Mesendoderm (in vitro differentiated cells): ENCODE data around the gene KIAA0825.

Experiments
- DNase-seq: peaks from one replicate; pipeline ENCODE4 v3.0.0; 2013
- H2AK5ac ChIP-seq: 2 replicates; pipeline ENCODE4 v1.6.1; 2013; ENCODE audit warnings: low read length, inconsistent platforms
- H2BK120ac ChIP-seq: 2 replicates; pipeline ENCODE4 v1.6.1; 2013; ENCODE audit warnings: low read depth, mild to moderate bottlenecking, low read length, moderate library complexity, mixed read lengths
- H2BK15ac ChIP-seq: replicated peaks from 2 replicates; pipeline ENCODE4 v1.6.1; 2013; ENCODE audit warnings: low read depth, mild to moderate bottlenecking, moderate library complexity
- H2BK5ac ChIP-seq: 2 replicates; pipeline ENCODE4 v1.6.1; 2013; ENCODE audit warnings: low read length, inconsistent platforms
- H3K18ac ChIP-seq: 2 replicates; pipeline ENCODE4 v1.6.1; 2013; ENCODE audit warnings: mild to moderate bottlenecking, low read length, mixed read lengths
- H3K23ac ChIP-seq: one replicate; pipeline ENCODE4 v1.6.1; 2013; ENCODE audit warnings: low read length
- H3K27ac ChIP-seq: 2 replicates; pipeline ENCODE4 v1.5.1; 2013; ENCODE audit warnings: low read depth, mild to moderate bottlenecking, inconsistent platforms, low read length, moderate library complexity
- H3K27me3 ChIP-seq: 2 replicates; pipeline ENCODE4 v1.6.1; 2013; ENCODE audit warnings: low read length, control low read depth, mild to moderate bottlenecking, inconsistent platforms; ENCODE audit not compliant: insufficient read depth, poor library complexity
- H3K36me3 ChIP-seq: 2 replicates; pipeline ENCODE4 v1.6.1; 2013; ENCODE audit warnings: low read length, inconsistent platforms; ENCODE audit not compliant: control insufficient read depth, insufficient read depth
- H3K4ac ChIP-seq: one replicate; pipeline ENCODE4 v1.6.1; 2013; ENCODE audit warnings: low read depth, mild to moderate bottlenecking, low read length, moderate library complexity
- H3K4me1 ChIP-seq: 2 replicates; pipeline ENCODE4 v1.6.1; 2013; ENCODE audit warnings: low read depth, low read length, inconsistent platforms; ENCODE audit not compliant: control insufficient read depth
- H3K4me2 ChIP-seq: 2 replicates; pipeline ENCODE4 v1.6.1; 2013; ENCODE audit warnings: low read length
- H3K4me3 ChIP-seq: 2 replicates; pipeline ENCODE4 v1.5.1; 2013; ENCODE audit warnings: mild to moderate bottlenecking, low read length
- H3K56ac ChIP-seq: one replicate; pipeline ENCODE4 v1.6.1; 2013; ENCODE audit warnings: low read length
- H3K79me1 ChIP-seq: 2 replicates; pipeline ENCODE4 v1.6.1; 2013; ENCODE audit warnings: low read length, inconsistent platforms
- H3K79me2 ChIP-seq: 2 replicates; pipeline ENCODE4 v1.6.1; 2013; ENCODE audit warnings: mild to moderate bottlenecking, low read length; ENCODE audit not compliant: control insufficient read depth, insufficient read depth
- H3K9ac ChIP-seq: 2 replicates; pipeline ENCODE4 v1.6.1; 2013; ENCODE audit warnings: low read length, inconsistent platforms
- H4K5ac ChIP-seq: one replicate; pipeline ENCODE4 v1.6.1; 2013; ENCODE audit warnings: low read length
- H4K8ac ChIP-seq: one replicate; pipeline ENCODE4 v1.6.1; 2013; ENCODE audit warnings: low read depth, mild to moderate bottlenecking, control low read depth, low read length, moderate library complexity
- WGBS: extraction: QIAGEN DNeasy Blood & Tissue Kit; methylation state at CpG from one replicate; pipeline ENCODE4 v1.1.7; 2013; ENCODE audit warnings: low lambda C conversion rate, missing lambda C conversion rate; ENCODE audit not compliant: insufficient coverage; ENCODE audit errors: extremely low coverage; 5-methylcytosine and 5-hydroxymethylcytosine counted together

KIAA0825 gene

DNA sequence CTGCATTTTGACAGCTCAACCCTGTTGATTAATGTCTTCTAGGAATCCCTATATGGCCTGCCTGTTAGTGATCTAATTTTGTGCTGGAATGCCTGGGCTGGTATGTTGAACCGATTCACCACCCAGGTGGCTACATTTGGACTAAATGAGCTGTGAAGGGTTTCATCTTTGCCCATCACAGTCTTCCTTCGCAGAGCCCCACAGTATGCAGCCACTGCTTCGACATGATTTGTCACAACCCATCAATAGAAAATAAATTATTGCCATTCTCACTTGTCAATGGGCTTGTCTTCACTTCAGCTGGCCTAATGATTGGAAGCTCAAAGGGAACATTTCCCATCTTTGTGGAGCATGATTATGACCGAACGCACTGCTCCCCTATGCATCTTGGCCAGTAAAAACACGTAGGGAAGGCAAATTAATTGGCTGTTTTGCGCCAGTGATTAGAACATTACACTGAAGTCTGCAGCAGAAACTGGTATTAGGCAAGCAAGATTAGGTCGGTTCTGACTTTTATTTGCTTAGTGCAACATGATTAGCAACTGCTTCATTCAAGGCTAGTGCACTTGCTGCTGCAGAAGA, 408.5 kb downstream of the KIAA0825 start:
- no peaks in the 10 kb centered on the region for H3K36me3 ChIP-seq
- H3K4me2 ChIP-seq = no peak overlapping the region
- no peak overlapping the region for H4K8ac ChIP-seq
- H4K5ac ChIP-seq = no peak overlapping the region
- H3K18ac ChIP-seq = no peak overlapping the region
- H2BK15ac ChIP-seq = no peak overlapping the region
- H2BK5ac ChIP-seq = no peak overlapping the region
- H3K27ac ChIP-seq = no peak overlapping the region
- H3K4me3 ChIP-seq = no peak overlapping the region
- H2AK5ac ChIP-seq = no peak overlapping the region
- no peak overlapping the region for H3K9ac ChIP-seq
- no peaks in the 10 kb centered on the region for H3K4me1 ChIP-seq
- H3K79me1 ChIP-seq = peaks cover 1% of the 10 kb centered on the region
- H3K56ac ChIP-seq = no peak overlapping the region
- no peak overlapping the region for H3K23ac ChIP-seq
- no peaks in the 10 kb centered on the region for H3K27me3 ChIP-seq
- no peak for DNase-seq
- no peak overlapping the region for H3K4ac ChIP-seq
- H3K79me2 ChIP-seq = peaks cover 4% of the 10 kb centered on the region
- H2BK120ac ChIP-seq = no peak overlapping the region
- no CpG with 5 or more reads among the region's 8 CpGs for WGBS

DNA sequence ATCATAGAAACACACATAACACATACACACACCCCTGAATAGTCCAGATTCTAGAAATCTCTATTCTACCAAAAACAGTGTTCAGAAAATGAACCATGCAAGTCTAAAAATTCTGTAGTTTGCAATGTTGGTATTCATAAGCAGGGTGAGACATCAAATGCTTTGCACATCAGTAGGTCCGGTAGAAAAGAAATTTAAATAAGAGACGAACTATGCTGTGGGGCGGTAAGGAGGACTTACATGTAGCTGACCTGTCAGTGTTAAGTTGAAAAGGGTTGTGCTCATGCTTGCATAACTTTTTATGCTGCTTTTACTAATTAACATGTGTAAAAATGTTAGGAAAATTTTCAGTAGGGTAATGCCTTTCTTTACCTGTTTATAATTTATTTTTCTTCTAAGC, 409.1 kb downstream of the KIAA0825 start:
- H3K9ac ChIP-seq = no peak overlapping the region
- no peak overlapping the region for H2BK120ac ChIP-seq
- no peak overlapping the region for H3K27ac ChIP-seq
- no peak overlapping the region for H3K4ac ChIP-seq
- no CpG with 5 or more reads among the region's 3 CpGs for WGBS
- H3K79me1 ChIP-seq = peaks cover 1% of the 10 kb centered on the region
- H4K8ac ChIP-seq = no peak overlapping the region
- no peak overlapping the region for H2AK5ac ChIP-seq
- no peak overlapping the region for H2BK5ac ChIP-seq
- no peak overlapping the region for H3K23ac ChIP-seq
- no peak overlapping the region for H3K56ac ChIP-seq
- no peaks in the 10 kb centered on the region for H3K27me3 ChIP-seq
- H3K4me1 ChIP-seq = no peaks in the 10 kb centered on the region
- no peaks in the 10 kb centered on the region for H3K36me3 ChIP-seq
- DNase-seq = no peak
- H3K4me3 ChIP-seq = no peak overlapping the region
- H4K5ac ChIP-seq = no peak overlapping the region
- H3K79me2 ChIP-seq = peaks cover 4% of the 10 kb centered on the region
- H2BK15ac ChIP-seq = no peak overlapping the region
- H3K4me2 ChIP-seq = no peak overlapping the region
- no peak overlapping the region for H3K18ac ChIP-seq

DNA sequence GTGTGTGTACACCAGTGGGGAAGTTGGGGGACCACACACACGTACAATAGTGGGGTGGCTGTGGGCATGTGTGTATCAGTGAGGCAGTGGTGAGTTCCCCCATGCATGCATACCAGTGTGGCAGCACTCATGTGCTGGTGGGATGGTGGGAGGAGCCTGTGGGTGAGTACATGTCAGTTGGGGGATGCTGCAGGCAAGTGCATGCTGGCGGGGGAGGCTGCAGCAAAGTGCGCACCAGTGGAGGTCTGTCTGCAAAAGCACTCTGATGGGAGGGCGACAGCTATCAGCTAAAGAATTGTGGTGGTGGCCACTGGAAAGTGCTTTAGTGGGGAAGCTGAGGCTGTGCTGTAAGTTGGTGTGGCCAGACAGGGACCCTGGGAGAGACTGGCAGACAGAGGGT, 418.8 kb downstream of the KIAA0825 start:
- Histone ChIP-seq H3K23ac (no peak overlapping the region), H2AK5ac (peak overlapping the region; percentile 14), H3K79me1 (no peaks in the 10 kb centered on the region), H3K27me3 (no peaks in the 10 kb centered on the region), H3K36me3 (no peaks in the 10 kb centered on the region), H3K27ac (no peak overlapping the region), H2BK120ac (no peak overlapping the region), H3K4me1 (no peaks in the 10 kb centered on the region), H3K79me2 (no peaks in the 10 kb centered on the region), H3K9ac (no peak overlapping the region), H3K18ac (no peak overlapping the region), H2BK15ac (no peak overlapping the region), H4K5ac (no peak overlapping the region), H3K56ac (no peak overlapping the region), H4K8ac (no peak overlapping the region), H3K4me3 (no peak overlapping the region), H3K4me2 (no peak overlapping the region), H2BK5ac (no peak overlapping the region), H3K4ac (no peak overlapping the region)
- WGBS = no CpG with 5 or more reads among the region's 4 CpGs
- DNase-seq = no peak

DNA sequence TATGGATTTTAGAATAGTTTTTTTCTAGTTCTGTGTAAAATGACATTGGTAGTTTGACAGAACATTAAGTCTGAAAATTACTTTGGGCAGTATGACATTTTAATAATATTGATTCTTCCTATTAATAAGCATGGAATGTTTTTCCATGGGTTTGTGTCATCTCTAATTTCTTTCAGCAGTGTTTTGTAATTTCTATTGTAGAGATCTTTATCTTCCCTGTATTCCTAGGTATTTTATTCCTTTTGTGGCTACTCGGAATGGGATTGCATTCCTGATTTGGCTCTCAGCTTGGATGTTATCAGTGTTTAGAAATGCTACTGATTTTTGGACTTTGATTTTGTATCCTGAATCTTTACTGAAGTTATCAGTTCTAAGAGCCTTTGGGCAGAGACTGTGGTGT, 420.4 kb downstream of the KIAA0825 start:
- H3K4me2 ChIP-seq = no peak overlapping the region
- WGBS = no CpG with 5 or more reads among the region's 1 CpG
- no peak overlapping the region for H4K8ac ChIP-seq
- no peaks in the 10 kb centered on the region for H3K79me2 ChIP-seq
- no peak overlapping the region for H2BK120ac ChIP-seq
- no peak overlapping the region for H2BK15ac ChIP-seq
- H3K79me1 ChIP-seq = no peaks in the 10 kb centered on the region
- H3K56ac ChIP-seq = no peak overlapping the region
- H3K4ac ChIP-seq = no peak overlapping the region
- H3K36me3 ChIP-seq = no peaks in the 10 kb centered on the region
- no peak overlapping the region for H3K9ac ChIP-seq
- no peak overlapping the region for H3K23ac ChIP-seq
- H4K5ac ChIP-seq = no peak overlapping the region
- H3K4me1 ChIP-seq = no peaks in the 10 kb centered on the region
- no peaks in the 10 kb centered on the region for H3K27me3 ChIP-seq
- H3K4me3 ChIP-seq = no peak overlapping the region
- no peak overlapping the region for H3K18ac ChIP-seq
- no peak overlapping the region for H2BK5ac ChIP-seq
- DNase-seq = no peak
- H3K27ac ChIP-seq = no peak overlapping the region
- no peak overlapping the region for H2AK5ac ChIP-seq

DNA sequence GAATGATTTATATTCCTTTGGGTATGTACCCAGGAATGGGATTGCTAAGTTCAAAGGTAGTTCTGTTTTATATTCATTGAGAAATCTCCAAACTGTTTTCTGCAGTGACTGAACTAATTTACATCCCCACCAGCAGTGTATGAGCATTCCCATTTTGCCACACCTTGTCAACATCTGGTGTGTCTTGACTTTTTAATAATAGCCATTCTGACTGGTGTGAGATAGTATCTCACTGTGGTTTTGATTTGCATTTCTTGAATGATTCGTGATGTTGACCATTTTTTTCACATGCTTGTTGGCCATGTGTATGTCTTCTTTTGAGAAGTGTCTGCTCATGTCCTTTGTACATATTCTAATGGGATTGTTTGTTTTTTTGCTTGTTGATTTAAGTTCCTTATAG, 421.5 kb downstream of the KIAA0825 start:
- H3K4ac ChIP-seq = no peak overlapping the region
- no peaks in the 10 kb centered on the region for H3K79me1 ChIP-seq
- H3K4me2 ChIP-seq = no peak overlapping the region
- H3K36me3 ChIP-seq = no peaks in the 10 kb centered on the region
- H2AK5ac ChIP-seq = no peak overlapping the region
- no peaks in the 10 kb centered on the region for H3K79me2 ChIP-seq
- H4K5ac ChIP-seq = no peak overlapping the region
- H3K4me1 ChIP-seq = no peaks in the 10 kb centered on the region
- WGBS = no CpG with 5 or more reads among the region's 1 CpG
- H3K27me3 ChIP-seq = no peaks in the 10 kb centered on the region
- H2BK5ac ChIP-seq = no peak overlapping the region
- no peak overlapping the region for H2BK15ac ChIP-seq
- H3K9ac ChIP-seq = no peak overlapping the region
- H2BK120ac ChIP-seq = no peak overlapping the region
- H3K4me3 ChIP-seq = no peak overlapping the region
- no peak overlapping the region for H3K18ac ChIP-seq
- H3K23ac ChIP-seq = no peak overlapping the region
- H3K56ac ChIP-seq = no peak overlapping the region
- no peak for DNase-seq
- H3K27ac ChIP-seq = no peak overlapping the region
- no peak overlapping the region for H4K8ac ChIP-seq

DNA sequence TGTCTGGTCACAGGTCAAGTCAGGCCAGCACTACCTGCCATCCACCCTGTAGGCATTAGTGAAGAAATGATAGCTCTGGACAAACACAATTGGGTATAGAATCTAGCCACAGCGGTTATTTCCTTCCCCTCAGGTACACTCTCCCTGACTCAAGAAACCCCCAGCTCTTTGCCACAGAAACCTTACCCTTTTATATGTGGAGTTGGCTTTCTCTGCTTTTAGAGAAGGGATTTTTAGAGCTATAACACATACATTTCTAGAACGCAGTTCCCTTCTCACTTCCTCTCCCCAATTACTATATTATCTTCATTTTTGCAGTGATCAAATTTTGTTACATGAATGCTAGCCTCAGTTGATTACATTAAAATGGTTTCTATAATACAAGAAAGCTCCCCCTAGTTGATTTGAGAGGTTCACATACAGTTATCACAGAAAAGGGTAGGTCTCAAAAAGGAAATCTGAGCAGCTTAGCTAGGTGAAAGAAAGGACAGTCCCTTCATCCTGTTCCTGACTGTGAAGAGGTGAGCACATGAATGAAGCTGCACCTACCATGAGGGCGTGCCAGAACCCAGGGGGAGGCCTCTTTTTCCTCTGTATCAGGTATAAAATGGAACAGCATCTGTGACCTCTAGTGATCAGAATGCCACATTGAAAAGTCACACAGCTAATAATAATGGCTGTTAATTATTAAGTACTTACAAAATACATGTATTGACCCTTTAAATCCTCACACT, 425.6 kb downstream of the KIAA0825 start:
- H2BK5ac ChIP-seq = no peak overlapping the region
- H3K79me1 ChIP-seq = no peaks in the 10 kb centered on the region
- H3K9ac ChIP-seq = no peak overlapping the region
- peak; percentile 35 for DNase-seq
- no peak overlapping the region for H3K4ac ChIP-seq
- no peaks in the 10 kb centered on the region for H3K27me3 ChIP-seq
- H4K5ac ChIP-seq = no peak overlapping the region
- no peak overlapping the region for H3K18ac ChIP-seq
- WGBS = no CpG with 5 or more reads among the region's 3 CpGs
- no peak overlapping the region for H3K56ac ChIP-seq
- no peak overlapping the region for H2BK15ac ChIP-seq
- H3K23ac ChIP-seq = no peak overlapping the region
- H3K27ac ChIP-seq = no peak overlapping the region
- no peaks in the 10 kb centered on the region for H3K36me3 ChIP-seq
- H2AK5ac ChIP-seq = no peak overlapping the region
- no peak overlapping the region for H3K4me3 ChIP-seq
- no peak overlapping the region for H2BK120ac ChIP-seq
- H3K4me2 ChIP-seq = no peak overlapping the region
- no peak overlapping the region for H4K8ac ChIP-seq
- H3K4me1 ChIP-seq = no peaks in the 10 kb centered on the region
- no peaks in the 10 kb centered on the region for H3K79me2 ChIP-seq
